PC-9 (cell line): ENCODE measurements around the gene RBP5. TPM values are rescaled to one million over a fixed set of nuclear protein-coding genes. Genes with fewer than 3 reads are reported as not detected.

Experiments
- BruUV-seq: library from RNA; stranded (reverse); fragments of 400-500 nt; replicated peaks from 2 replicates; lab custom pipeline; 2021; lab: Mats Ljungman, UMichigan
- CTCF ChIA-PET: fragments of 300-600 bp; sonication (Branson Sonifier 250); formaldehyde crosslinking; loops from one replicate; lab custom pipeline; 2022; ENCODE audit warnings: antibody characterized with exemption; lab: Charles Lee
- POLR2A ChIA-PET: fragments of 300-600 bp; sonication (Branson Sonifier 250); formaldehyde crosslinking; loops from one replicate; lab custom pipeline; 2022; ENCODE audit warnings: antibody characterized with exemption; ENCODE audit not compliant: unreplicated experiment; lab: Charles Lee
- DNase-seq, 2 experiments: peaks; one replicate each; pipeline versions ENCODE4 v3.0.0 to v3.0.0-alpha.2; 2015 to 2022; ENCODE audit warnings: mixed read lengths in 1 of 2
- H2AFZ ChIP-seq: fragments of 200-600 bp; sonication (generic); 2 replicates; pipeline ENCODE4 v1.8.1; 2017; ENCODE audit warnings: antibody characterized with exemption
- H3F3A ChIP-seq: fragments of 200-600 bp; sonication (generic); 2 replicates; pipeline ENCODE4 v1.8.1; 2017; ENCODE audit warnings: antibody characterized with exemption, mild to moderate bottlenecking, low read depth; ENCODE audit not compliant: insufficient read depth
- H3K27ac ChIP-seq: fragments of 200-600 bp; sonication (generic); 2 replicates; pipeline ENCODE4 v1.6.1; 2016; ENCODE audit warnings: mixed run types
- H3K27me3 ChIP-seq: fragments of 200-600 bp; sonication (generic); 2 replicates; pipeline ENCODE4 v1.6.1; 2016; ENCODE audit warnings: low read depth, mixed run types; ENCODE audit not compliant: insufficient read depth
- H3K36me3 ChIP-seq: fragments of 200-600 bp; sonication (generic); 2 replicates; pipeline ENCODE4 v1.6.1; 2016; ENCODE audit warnings: low read depth, mixed run types
- H3K4me1 ChIP-seq: fragments of 200-600 bp; sonication (generic); replicated peaks from 2 replicates; pipeline ENCODE4 v1.6.1; 2016; ENCODE audit warnings: mixed run types; ENCODE audit not compliant: insufficient read depth
- H3K4me2 ChIP-seq: fragments of 200-600 bp; sonication (generic); 2 replicates; pipeline ENCODE4 v1.6.1; 2017; ENCODE audit warnings: mixed run types
- H3K4me3 ChIP-seq: fragments of 200-600 bp; sonication (generic); 2 replicates; pipeline ENCODE4 v1.6.1; 2016; ENCODE audit warnings: mixed run types
- H3K79me2 ChIP-seq: fragments of 200-600 bp; sonication (generic); 2 replicates; pipeline ENCODE4 v1.6.1; 2017; ENCODE audit warnings: low read depth, mixed run types
- H3K9me2 ChIP-seq: fragments of 200-600 bp; sonication (generic); 2 replicates; pipeline ENCODE4 v1.8.1; 2017; ENCODE audit warnings: mild to moderate bottlenecking; ENCODE audit not compliant: insufficient read depth
- H3K9me3 ChIP-seq: fragments of 200-600 bp; sonication (generic); 2 replicates; pipeline ENCODE4 v1.8.1; 2016; ENCODE audit warnings: low read depth; ENCODE audit not compliant: insufficient read depth
- H4K20me1 ChIP-seq: fragments of 200-600 bp; sonication (generic); 2 replicates; pipeline ENCODE4 v1.8.1; 2017; ENCODE audit not compliant: insufficient read depth
- CTCF ChIP-seq: fragments of 200-600 bp; sonication (generic); conservative IDR thresholded peaks from 2 replicates; pipeline ENCODE4 v1.6.1; 2017; ENCODE audit warnings: mixed run types, antibody characterized with exemption, mild to moderate bottlenecking, moderate library complexity
- EZH2 ChIP-seq: fragments of 200-600 bp; sonication (generic); IDR thresholded peaks from 2 replicates; pipeline ENCODE4 v1.8.0; 2017; ENCODE audit warnings: antibody characterized with exemption, low read depth
- intact Hi-C: fragments of 100-400 bp; cut with micrococcal nuclease; formaldehyde crosslinking; loops from one replicate; pipeline ENCODE4 v1.10.0; 2022; ENCODE audit not compliant: unreplicated experiment
- total RNA-seq: library from RNA; stranded (reverse); gene quantifications from 2 replicates; pipeline ENCODE4 v1.2.3, GENCODE V29; 2021

Gene RBP5
- total RNA-seq, 1 experiment from 2014 or later = 0.74 TPM

- Histone ChIP-seq H4K20me1 (no peaks in the 10 kb centered on the region), H3F3A (peaks cover 37% of the 10 kb centered on the region), H3K36me3 (peaks cover 3% of the 10 kb centered on the region; the same call in 1 of the 2 replicates), H3K9me3 (no peaks in the 10 kb centered on the region), H3K27ac (no peak overlapping the region), H2AFZ (no peak overlapping the region), H3K4me2 (no peak overlapping the region), H3K27me3 (no peaks in the 10 kb centered on the region), H3K4me1 (peaks cover 35% of the 10 kb centered on the region), H3K79me2 (no peaks in the 10 kb centered on the region), H3K9me2 (no peaks in the 10 kb centered on the region), H3K4me3 (no peak overlapping the region)
- DNase-seq = peak in 1 of 2 experiments; percentile 3
- intact Hi-C loops = no loop called here
- BruUV-seq = no TSS peak
- TF ChIP-seq CTCF (no peak), EZH2 (no peak)
- ChIA-PET POLR2A (no interaction called here), CTCF (no interaction called here)
Measured at GRCh38 chr12:7157391-7157790, 28.7 kb upstream of the RBP5 start.

GRCh38 chr12:7156259-7157197 lies 27.8 kb upstream of the RBP5 start:
- DNase-seq = peak in 1 of 2 experiments; percentile 9
- Histone ChIP-seq H3K36me3 (peaks cover 3% of the 10 kb centered on the region; the same call in 1 of the 2 replicates), H3K4me3 (no peak overlapping the region), H2AFZ (no peak overlapping the region), H4K20me1 (no peaks in the 10 kb centered on the region), H3K79me2 (no peaks in the 10 kb centered on the region), H3K4me2 (peak overlapping the region; percentile 52), H3K27me3 (no peaks in the 10 kb centered on the region), H3K9me3 (no peaks in the 10 kb centered on the region), H3K27ac (peak overlapping the region; percentile 50; the same call in 1 of the 2 replicates), H3K4me1 (peaks cover 35% of the 10 kb centered on the region), H3K9me2 (no peaks in the 10 kb centered on the region), H3F3A (peaks cover 38% of the 10 kb centered on the region)
- TF ChIP-seq CTCF (no peak), EZH2 (no peak)
- intact Hi-C loops = no loop called here
- CTCF ChIA-PET = interaction anchor here (2.5 to 2.6 kb wide), 2 partner anchors 12 to 16 kb away, joined by 10 to 11 read pairs; no protein-coding TSS in a partner anchor
- POLR2A ChIA-PET = no interaction called here
- no TSS peak for BruUV-seq

GRCh38 chr12:7155471-7156034 lies 26.9 kb upstream of the RBP5 start:
- H3K36me3 ChIP-seq = peaks cover 3% of the 10 kb centered on the region; the same call in 1 of the 2 replicates
- no peak for TF ChIP-seq EZH2
- no peak for TF ChIP-seq CTCF
- H3K4me1 ChIP-seq = peaks cover 35% of the 10 kb centered on the region
- ChIA-PET POLR2A (interaction anchor here (0.6 to 0.9 kb wide), 3 partner anchors 13 to 31 kb away, joined by 3 to 8 read pairs (median 4); no protein-coding TSS in a partner anchor), CTCF (interaction anchor here (2.5 to 2.6 kb wide), 2 partner anchors 11 to 15 kb away, joined by 10 to 11 read pairs; no protein-coding TSS in a partner anchor)
- no peak overlapping the region for H2AFZ ChIP-seq
- H3K4me3 ChIP-seq = no peak overlapping the region; the same call in 1 of the 2 replicates
- H3K27ac ChIP-seq = peak overlapping the region; percentile 50
- H3F3A ChIP-seq = peaks cover 38% of the 10 kb centered on the region
- H3K4me2 ChIP-seq = peak overlapping the region; percentile 52
- no peaks in the 10 kb centered on the region for H4K20me1 ChIP-seq
- no TSS peak for BruUV-seq
- no peaks in the 10 kb centered on the region for H3K9me3 ChIP-seq
- intact Hi-C loops = no loop called here
- no peaks in the 10 kb centered on the region for H3K9me2 ChIP-seq
- H3K27me3 ChIP-seq = no peaks in the 10 kb centered on the region
- DNase-seq = peak; percentile 85 to 86
- H3K79me2 ChIP-seq = no peaks in the 10 kb centered on the region
